Inferior parietal cortex (tissue), 1 donor: Measurements from ENCODE around the gene IKBKG.
"Not testable (repeated sequence)": the region's sequence is repeated elsewhere in the genome, so short reads cannot be mapped to it uniquely, and the experiment has no call there.

Experiments
- DNase-seq: peaks from one replicate; pipeline ENCODE4 v3.0.0-alpha.2; 2016; ENCODE audit errors: extremely low spot score

Gene IKBKG

DNA sequence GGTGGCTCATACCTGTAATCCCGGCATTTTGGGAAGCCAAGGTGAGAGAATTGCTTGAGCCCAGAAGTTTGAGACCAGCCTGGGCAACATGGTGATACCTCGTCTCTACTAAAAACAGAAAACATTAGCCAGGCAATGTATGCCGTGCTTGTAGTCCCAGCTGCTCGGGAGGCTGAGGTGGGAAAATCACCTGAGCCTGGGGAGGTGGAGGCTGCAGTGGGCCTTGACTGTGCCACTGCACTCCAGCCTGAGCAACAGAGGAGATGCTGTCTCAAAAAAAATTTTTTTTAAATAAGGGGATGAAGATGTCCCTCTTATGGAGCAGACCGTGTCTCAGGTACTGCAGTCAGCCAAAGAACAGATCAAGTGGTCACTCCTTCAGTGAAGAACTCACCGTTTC lies 58.1 kb downstream of the IKBKG start:
- no peak for DNase-seq

DNA sequence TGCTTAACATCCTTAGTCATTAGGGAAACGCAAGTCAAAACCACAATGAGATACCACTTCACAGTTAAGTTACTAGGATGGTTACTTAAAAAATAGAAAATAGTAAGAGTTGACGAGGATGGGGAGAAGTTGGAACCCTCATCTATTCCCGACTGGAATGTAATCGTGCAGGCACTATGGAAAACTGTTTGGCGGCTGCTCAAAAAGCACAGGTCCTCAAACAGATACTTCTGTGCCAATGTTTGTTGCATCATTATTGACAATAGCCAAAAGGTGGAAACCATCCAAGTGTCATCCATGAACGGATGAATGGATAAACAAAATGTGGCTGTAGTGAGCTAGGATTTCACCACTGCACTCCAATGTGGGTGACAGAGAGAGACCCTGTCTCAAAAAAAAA lies 60.0 kb downstream of the IKBKG start:
- DNase-seq: no peak

DNA sequence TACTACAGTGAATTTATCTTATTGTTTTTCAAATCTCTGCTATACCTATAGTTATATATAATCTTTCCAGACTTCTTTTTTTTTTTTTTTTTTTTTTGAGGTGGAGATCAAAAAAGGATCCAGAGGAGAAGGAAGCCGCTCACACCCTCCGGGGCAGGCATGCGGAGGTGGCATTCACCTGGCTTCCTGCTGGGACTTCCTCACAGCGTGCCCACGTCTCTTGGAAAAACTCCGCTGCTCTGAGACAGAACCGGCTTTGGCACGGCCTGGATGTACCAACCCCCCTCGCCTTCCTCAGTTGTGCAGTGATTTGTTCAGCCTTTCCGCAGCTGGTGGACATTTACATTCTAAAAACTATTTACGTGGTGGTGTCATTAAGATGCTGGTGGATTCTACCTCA lies 60.6 kb downstream of the IKBKG start:
- DNase-seq: not testable (repeated sequence)

DNA sequence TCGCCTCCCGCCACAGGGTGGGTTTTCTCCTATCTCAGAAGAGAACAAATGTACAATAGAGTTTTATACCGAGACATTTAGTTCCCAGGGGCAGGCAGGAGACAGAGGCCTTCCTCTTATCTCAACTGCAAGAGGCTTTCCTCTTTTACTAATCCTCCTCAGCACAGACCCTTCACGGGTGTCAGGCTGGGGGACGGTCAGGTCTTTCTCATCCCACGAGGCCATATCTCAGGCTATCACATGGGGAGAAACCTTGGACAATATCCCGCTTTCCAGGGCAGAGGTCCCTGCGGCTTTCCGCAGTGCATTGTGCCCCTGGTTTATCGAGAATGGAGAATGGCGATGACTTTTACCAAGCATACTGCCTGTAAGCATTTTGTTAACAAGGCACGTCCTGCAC lies 61.4 kb downstream of the IKBKG start:
- DNase-seq: not testable (repeated sequence)

DNA sequence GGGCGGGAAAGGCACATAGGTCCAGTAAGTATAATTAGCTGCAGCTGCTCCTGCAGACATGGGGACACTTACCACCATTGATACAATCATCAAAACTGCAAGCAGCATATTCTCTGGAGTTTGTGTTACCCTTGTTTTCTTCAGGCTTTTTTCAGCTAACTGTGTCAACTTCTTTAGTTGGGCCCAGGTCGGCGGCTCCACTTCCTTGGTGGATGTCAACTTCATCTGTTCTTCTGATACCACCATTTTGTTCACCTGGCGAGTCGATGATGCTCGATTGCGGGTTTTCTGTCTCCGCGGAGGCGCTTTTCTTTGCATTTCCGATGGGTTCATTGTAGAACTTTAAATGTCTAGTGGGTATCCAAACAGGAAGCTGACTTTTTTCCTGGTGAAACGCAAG lies 63.7 kb downstream of the IKBKG start:
- DNase-seq: not testable (repeated sequence)

DNA sequence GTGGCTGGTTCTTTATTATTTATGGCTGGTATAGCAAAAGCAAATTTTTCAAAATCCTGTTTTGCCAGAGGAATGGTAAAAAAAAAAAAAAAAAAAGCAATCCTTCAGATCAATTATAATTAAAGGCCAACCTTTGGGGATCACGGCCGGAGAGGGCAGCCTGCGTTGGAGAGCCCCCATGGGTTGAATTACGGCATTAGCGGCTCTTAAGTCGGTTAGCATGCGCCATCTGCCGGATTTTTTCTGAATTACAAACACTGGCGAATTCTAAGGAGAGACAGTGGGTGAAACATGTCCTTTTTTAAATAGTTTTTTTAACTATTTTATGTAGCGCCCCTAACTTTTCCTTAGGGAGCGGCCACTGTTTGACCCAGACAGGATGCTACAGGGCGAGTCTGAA lies 66.2 kb downstream of the IKBKG start:
- DNase-seq: not testable (repeated sequence)
